Ecto neural progenitor cell (in vitro differentiated cells): ENCODE measurements around the gene FAM162B.
A peak's percentile ranks its signal among the peaks of the same experiment; 100 is the strongest.
"Not testable (repeated sequence)": the region's sequence is repeated elsewhere in the genome, so short reads cannot be mapped to it uniquely, and the experiment has no call there.

ENCODE experiments used
- DNase-seq: peaks from one replicate; pipeline ENCODE4 v3.0.0-alpha.2; 2018; ENCODE audit warnings: low spot score

Gene FAM162B

DNA sequence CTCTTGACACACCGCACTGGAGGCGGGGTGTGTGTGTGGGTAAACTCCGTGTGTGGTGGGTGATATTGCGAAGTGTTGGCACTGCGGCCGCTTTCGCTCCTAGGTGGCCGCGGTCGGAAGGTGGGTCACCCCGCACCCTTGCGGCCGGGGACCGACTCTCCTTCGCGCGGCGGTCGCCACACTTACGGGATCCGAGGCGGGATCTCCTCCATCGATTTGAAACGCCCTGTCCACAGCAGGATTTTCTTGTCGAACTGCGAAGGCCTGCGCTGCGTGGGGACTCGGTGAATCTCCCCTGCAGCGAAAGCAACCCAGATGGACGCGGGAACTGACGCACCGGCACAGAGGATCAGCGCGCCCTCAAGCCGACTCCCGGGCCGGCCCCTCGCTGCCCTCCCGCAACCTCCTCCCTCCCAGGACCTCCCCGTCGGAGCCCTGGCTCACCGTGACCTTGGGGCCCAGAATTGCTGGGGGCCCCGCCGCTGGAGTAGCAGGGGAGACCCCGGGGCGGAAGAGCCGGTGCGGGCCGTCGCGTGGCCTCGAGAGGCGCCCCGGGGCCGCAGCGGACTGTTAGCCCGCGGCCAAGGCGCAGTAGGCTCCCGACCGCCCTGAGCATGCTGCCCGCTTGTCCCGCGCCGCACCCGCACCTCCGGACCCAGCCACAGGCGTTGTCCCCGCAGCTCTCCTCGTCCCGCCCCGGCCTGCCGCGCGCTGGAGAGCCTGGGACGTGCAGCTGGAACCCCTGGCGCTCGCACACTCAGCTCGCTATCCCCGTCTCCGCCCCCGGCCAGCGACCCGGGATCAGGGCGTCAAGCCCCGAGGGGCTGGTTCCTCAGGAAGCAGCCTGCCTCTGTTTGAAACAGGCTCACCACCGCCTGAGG is at the start of gene FAM162B:
Gene FAM162B, minus strand, starts transcription at position 759 of the 881 bp plus-strand sequence. Its CDS starts 143 bp downstream, at position 616.
- peak; percentile 76 for DNase-seq

GRCh38 chr6:116812051-116812650 is 46.6 kb upstream of the FAM162B start:
- DNase-seq = no peak

DNA sequence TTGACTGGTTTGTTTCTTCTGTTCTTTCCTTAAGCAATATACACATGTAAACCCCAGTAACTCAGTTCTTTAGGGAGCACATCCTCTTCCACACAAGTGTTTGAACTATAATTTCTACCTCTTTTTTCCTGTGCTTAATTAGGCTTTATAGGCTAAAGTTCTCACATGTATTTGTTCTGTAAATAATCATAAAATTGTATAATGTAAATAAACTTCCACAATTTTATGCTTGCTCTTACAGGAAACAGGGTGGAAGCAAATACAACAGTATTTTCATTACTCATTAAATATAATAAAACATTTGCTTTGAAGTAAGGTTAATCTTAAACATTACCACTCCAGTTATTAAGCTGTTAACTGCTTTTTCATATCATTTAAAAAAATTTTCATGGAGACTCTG is 36.5 kb upstream of the FAM162B start:
- DNase-seq = no peak

- no peak for DNase-seq
Observed at GRCh38 chr6:116799945-116800344, 34.4 kb upstream of the FAM162B start.

DNA sequence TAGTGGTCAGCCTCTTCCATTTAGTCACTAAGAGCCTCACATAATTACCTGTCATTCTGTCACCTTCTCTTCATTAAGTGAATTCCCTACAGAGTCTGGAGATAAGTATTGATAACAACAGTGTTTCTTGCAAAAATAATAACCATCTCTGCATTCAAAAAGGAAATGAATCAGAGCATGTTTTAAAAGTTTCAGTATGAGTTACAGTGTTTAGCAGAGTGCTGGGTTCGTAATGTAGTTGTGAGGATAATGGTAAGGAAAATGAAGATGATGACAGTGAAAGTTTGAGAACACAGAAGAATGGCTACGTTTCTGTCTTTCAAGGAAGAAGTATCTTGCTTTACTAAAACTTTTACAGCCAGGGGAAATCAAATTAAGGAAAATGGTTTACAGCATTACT is 32.1 kb upstream of the FAM162B start:
- no peak for DNase-seq

DNA sequence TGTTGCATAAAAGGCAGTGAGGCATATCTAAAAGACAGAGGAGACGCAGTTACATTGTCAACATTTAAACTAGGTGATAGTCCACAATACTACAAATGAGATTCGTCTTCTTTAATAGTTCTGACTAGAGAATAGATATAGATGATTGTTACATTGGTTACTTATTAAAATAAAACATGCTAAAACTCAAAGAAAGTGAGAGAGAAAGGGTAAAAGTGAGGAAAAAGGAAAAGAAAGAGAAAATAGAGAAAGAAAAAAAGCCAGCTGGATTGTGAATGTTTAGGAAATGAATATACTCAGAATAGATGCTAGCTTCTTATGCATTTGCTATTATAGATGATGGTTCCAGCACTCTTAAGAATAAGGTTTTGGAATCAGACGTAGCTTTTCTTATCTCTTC is 27.7 kb upstream of the FAM162B start:
- DNase-seq = no peak

DNA sequence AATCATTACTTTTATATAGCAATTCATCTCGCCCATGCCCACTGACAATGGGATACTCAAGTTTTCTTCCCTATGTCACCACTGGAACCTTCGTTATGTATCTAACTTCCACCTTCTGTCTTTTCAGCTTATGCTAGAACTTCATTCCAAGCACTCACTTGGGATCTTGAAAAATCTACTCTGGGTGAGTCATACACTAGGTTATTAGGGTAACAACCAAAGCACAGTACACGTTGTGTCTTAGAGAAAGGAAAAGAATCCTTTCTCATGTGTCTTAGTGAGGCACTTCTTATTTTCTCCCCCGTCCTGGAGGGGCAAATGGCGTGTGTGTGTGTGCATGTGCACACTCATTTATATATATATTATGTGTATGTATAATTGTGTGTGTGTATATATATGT is 18.3 kb upstream of the FAM162B start:
- no peak for DNase-seq

DNA sequence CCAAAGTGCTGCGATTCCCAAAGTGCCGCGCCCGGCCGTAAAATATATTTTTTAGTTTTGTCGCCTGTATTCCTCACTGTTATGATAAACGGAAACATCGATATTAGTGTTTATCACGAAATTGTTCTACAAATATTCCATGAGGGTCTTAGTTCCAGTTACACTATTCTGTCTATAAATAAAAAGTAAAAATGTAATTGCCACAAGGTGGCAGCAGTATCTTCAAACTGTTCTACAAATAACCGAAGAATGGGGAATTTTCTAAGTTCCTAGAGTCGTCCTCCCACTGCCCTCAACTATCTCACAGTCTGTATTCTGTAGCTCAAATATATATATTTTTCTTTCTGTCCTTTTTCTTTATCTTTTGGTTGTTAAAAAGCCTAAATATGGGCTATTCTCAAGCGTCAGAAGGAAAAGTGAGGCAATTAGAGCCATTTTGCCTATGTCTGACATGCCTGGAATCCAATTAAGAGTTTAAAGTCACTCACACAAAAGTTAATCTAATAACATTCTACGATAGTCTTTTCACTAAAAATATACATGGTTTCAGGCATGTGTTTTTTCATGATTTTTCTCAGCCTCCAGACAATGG is 14.2 kb upstream of the FAM162B start:
- DNase-seq = no peak

GRCh38 chr6:116773886-116774285 is 8.4 kb upstream of the FAM162B start:
- DNase-seq = no peak

- DNase-seq = no peak
Observed at GRCh38 chr6:116772450-116772849, 6.9 kb upstream of the FAM162B start.

DNA sequence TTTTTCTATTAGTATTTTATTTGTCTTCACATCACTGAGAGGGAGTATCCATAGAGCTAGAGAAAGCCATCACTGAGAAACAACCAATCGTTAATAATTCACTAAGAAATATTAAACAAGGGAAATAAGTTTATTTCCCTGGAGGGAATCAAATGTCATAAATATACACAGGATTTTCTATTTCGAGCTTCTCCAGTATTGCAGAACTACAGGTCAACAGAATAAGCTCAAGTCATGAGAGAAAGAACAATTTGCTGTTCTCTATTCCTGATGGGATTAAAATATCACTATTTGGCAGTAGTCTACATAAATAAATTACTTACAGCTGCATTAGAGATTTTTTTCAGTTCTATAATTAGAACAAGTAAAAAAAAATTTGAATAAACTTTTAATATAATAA is 2.2 kb upstream of the FAM162B start:
- DNase-seq = no peak

DNA sequence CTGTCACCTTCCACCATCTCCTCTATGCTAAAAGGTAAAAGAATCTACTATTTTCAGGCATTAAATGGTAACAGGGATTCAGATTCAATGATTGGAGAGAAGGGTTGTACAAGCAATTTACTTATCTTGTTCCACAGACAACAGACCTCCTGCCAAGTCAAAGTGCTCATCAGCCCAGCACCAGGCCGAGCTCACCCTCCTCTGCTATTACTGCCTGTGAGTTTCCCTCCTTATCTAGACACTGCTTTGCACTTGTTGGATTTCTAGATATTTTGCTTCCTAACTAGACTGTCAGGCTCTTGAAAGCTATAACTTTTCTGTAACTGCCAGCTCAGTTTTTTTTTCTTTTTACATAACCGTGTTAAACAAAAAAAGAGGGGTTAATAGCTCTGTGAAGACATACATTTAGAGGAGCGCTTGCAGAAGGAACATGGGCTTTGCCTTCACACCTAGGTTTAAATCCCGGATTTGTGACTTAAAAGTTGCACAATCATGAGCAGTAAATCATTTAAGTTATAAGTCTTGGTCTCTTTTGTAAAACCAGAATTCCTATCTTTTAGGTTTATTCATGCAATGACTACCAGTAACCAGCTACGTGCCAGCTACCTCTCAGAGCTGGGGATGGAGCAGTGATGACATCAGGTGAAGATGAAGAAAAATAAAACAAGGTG is 1.1 kb upstream of the FAM162B start:
- no peak for DNase-seq

DNA sequence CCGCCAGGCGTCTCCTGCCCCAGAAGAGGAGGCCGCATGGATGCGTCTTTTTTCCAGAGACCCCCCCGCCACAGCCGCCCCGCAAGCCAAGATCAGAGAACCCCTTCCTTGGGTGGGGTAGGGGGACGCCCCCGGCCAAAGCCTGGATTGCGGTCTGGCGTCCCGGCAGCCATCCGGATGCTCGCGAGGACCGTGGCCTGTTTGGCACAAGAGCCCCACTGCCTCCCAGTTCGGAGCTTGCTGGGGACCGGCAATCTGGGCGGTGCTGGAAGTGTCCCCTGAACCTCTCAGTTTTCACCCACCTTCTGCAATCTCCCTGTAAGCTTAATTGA is 924 bp downstream of the FAM162B start:
- no peak for DNase-seq

DNA sequence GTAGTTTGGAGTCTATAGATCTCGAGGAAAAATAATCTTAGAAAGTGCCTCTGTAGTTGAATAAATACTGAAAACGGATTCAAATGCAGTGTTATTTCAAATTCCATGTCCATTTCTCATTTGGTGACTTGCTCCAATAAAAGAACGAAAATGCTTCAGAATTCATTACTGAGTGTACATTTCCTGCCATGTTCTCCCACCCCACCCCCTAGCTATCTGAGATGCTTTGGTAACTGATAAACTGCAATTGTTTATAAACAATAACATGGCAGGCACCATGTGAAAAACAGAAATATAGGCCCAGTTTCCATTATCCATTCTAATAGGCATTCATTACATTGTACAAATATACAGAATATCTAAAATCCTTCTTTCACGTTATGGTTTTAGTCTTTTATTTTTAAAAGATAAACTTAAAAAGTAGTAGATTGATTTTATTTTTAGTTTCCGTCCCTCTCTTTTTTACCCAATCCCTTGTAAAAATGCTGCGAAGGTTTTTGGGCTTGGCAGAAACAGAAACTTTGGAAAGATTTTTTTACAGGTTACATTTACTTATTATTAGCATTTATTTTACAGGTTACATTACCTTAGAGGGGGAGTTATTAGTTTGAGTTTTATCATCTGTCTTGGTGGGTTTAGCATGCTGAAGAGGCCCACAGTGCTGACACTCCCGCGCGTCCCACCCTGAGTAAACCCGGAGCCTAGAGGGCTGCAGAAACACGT is 1.5 kb downstream of the FAM162B start:
- DNase-seq = no peak

GRCh38 chr6:116763048-116763447 is 2.5 kb downstream of the FAM162B start:
- DNase-seq = no peak

GRCh38 chr6:116762235-116762634 is 3.3 kb downstream of the FAM162B start:
- DNase-seq = no peak

DNA sequence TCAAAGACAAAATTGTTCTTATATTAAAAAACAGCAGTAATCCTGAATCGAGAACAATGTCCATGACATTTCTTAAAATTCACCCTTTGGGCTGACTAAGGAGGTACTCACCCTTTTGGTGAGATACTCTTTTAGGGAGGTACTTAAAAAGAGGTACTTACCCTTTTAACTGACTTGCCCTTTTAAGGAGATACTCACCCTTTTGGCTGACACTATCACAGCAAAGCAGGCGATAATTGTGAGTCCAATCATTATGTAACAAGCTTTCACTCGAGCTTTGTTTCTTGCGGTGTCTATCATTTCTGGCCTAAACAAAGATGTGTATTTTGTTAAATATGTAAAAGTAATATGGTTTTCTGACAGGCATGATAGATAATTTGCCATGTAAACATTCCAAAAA is 3.7 kb downstream of the FAM162B start:
- DNase-seq = no peak

- DNase-seq = no peak
Observed at GRCh38 chr6:116745176-116745575, 20.3 kb downstream of the FAM162B start.

DNA sequence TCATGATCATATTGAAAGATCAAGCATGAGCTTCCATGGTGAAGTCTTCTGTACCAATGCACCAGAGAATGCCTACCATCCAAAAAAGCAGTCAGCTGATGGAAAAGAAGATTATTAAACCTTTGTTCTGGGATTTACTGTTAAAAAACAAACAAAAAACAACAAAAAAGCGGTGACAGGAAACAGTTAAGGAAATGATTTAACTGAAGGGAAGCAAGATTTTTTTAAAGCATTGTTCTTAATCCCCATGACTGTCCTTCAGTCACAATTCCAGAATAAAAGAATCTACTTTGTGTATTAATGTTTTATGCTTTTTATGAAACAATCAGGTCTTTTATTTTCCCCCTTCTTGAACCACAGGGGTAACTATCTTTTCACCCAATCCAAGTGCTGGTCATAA is 23.9 kb downstream of the FAM162B start:
- DNase-seq = no peak

- not testable (repeated sequence) for DNase-seq
Observed at GRCh38 chr6:116740486-116740885, 25.0 kb downstream of the FAM162B start.

GRCh38 chr6:116737004-116737403 is 28.5 kb downstream of the FAM162B start:
- DNase-seq = no peak

- DNase-seq = no peak
Observed at GRCh38 chr6:116730513-116730912, 35.0 kb downstream of the FAM162B start.
